ENCODE results near the gene LRP5.

- no peak for TF ChIP-seq CTCF (IDR thresholded peaks at IDR 0.05)
- no peak for TF ChIP-seq EP300 (IDR thresholded peaks at IDR 0.05)
- no peak for TF ChIP-seq POLR2A (IDR thresholded peaks at IDR 0.05)
- no peak for TF ChIP-seq POLR2AphosphoS5 (IDR thresholded peaks at IDR 0.05)
Observed at GRCh38 chr11:68355471-68355870, 43.1 kb downstream of the LRP5 start.

All from suprapubic skin (tissue), 4 donors.